Liver (tissue), 9 donors: ENCODE measurements around the gene LBHD1. TPM values are rescaled to one million over a fixed set of nuclear protein-coding genes. Genes with fewer than 3 reads are reported as not detected.

Source experiments
- DNase-seq: peaks from one replicate; pipeline ENCODE4 v3.0.0-alpha.2; 2017; ENCODE audit warnings: low spot score
- H3K27ac ChIP-seq, 2 donors: one replicate each; pipeline ENCODE4 v1.7.0; 2013; ENCODE audit warnings: inconsistent platforms in 2 of 2, low read length in 2 of 2, control low read depth in 1 of 2, low read depth in 1 of 2, mild to moderate bottlenecking in 1 of 2
- H3K27me3 ChIP-seq, 4 donors: one replicate each; pipeline versions ENCODE4 v1.6.1 to v1.7.0; 2013; ENCODE audit warnings: low read length in 3 of 4, inconsistent platforms in 1 of 4, mild to moderate bottlenecking in 1 of 4, moderate library complexity in 1 of 4; ENCODE audit not compliant: control insufficient read depth in 4 of 4, insufficient read depth in 4 of 4
- H3K36me3 ChIP-seq, 4 donors: one replicate each; pipeline versions ENCODE4 v1.6.1 to v1.7.0; 2013; ENCODE audit warnings: low read length in 3 of 4, mild to moderate bottlenecking in 3 of 4, low read depth in 1 of 4, moderate library complexity in 1 of 4; ENCODE audit not compliant: control insufficient read depth in 4 of 4, insufficient read depth in 3 of 4
- H3K4me1 ChIP-seq, 4 donors: one replicate each; pipeline versions ENCODE4 v1.6.1 to v1.7.0; 2013; ENCODE audit warnings: low read length in 3 of 4, mild to moderate bottlenecking in 3 of 4, moderate library complexity in 1 of 4; ENCODE audit not compliant: control insufficient read depth in 4 of 4, insufficient read depth in 4 of 4
- H3K4me3 ChIP-seq, 3 donors: one replicate each; pipeline versions ENCODE4 v1.6.1 to v1.7.0; 2013; ENCODE audit warnings: low read length in 3 of 3, control low read depth in 1 of 3, low read depth in 1 of 3, mild to moderate bottlenecking in 1 of 3
- H3K9ac ChIP-seq, 2 donors: one replicate each; pipeline ENCODE4 v1.7.0; 2013; ENCODE audit warnings: low read length in 2 of 2, mild to moderate bottlenecking in 2 of 2, moderate library complexity in 2 of 2, control low read depth in 1 of 2, low read depth in 1 of 2
- H3K9me3 ChIP-seq, 4 donors: one replicate each; pipeline versions ENCODE4 v1.6.1 to v1.7.0; 2013; ENCODE audit warnings: low read length in 3 of 4; ENCODE audit not compliant: control insufficient read depth in 4 of 4
- ATF3 ChIP-seq: IDR thresholded peaks from 2 replicates; pipeline ENCODE4 v1.6.1; 2016; ENCODE audit warnings: antibody characterized with exemption
- CTCF ChIP-seq: fragments of 150-350 bp; IDR thresholded peaks from 2 replicates; pipeline ENCODE4 v1.5.1; 2017; ENCODE audit warnings: improper control_type of control experiment, low read depth, low read length; ENCODE audit not compliant: missing input control
- EGR1 ChIP-seq, 2 donors: IDR thresholded peaks; 2 replicates each; pipeline ENCODE4 v1.6.1; 2016 to 2018; ENCODE audit warnings: antibody characterized with exemption in 2 of 2, low read depth in 2 of 2
- FOXA1 ChIP-seq: IDR thresholded peaks from 2 replicates; pipeline ENCODE4 v1.6.1; 2016; ENCODE audit warnings: antibody characterized with exemption
- FOXA2 ChIP-seq: IDR thresholded peaks from 2 replicates; pipeline ENCODE4 v1.6.1; 2016; ENCODE audit warnings: antibody characterized with exemption
- GABPA ChIP-seq, 2 donors: IDR thresholded peaks in 1 of 2; conservative IDR thresholded peaks in 1 of 2; 2 replicates each; pipeline ENCODE4 v1.6.1; 2016; ENCODE audit warnings: antibody characterized with exemption in 2 of 2, mild to moderate bottlenecking in 1 of 2, moderate library complexity in 1 of 2
- HNF4A ChIP-seq, 2 donors: conservative IDR thresholded peaks; 2 replicates each; pipeline ENCODE4 v1.6.1; 2016; ENCODE audit warnings: antibody characterized with exemption in 2 of 2, mild to moderate bottlenecking in 2 of 2
- HNF4G ChIP-seq: IDR thresholded peaks from 2 replicates; pipeline ENCODE4 v1.6.1; 2016; ENCODE audit warnings: antibody characterized with exemption
- JUND ChIP-seq, 2 donors: IDR thresholded peaks; 2 replicates each; pipeline ENCODE4 v1.6.1; 2016; ENCODE audit warnings: antibody characterized with exemption in 2 of 2
- MAX ChIP-seq: IDR thresholded peaks from 2 replicates; pipeline ENCODE4 v1.6.1; 2016; ENCODE audit warnings: antibody characterized with exemption
- NR2F2 ChIP-seq: IDR thresholded peaks from 2 replicates; pipeline ENCODE4 v1.6.1; 2016; ENCODE audit warnings: antibody characterized with exemption
- RAD21 ChIP-seq, 2 donors: IDR thresholded peaks; 2 replicates each; pipeline ENCODE4 v1.6.1; 2016; ENCODE audit warnings: antibody characterized with exemption in 2 of 2, mild to moderate bottlenecking in 2 of 2
- REST ChIP-seq: IDR thresholded peaks from 2 replicates; pipeline ENCODE4 v1.6.1; 2016; ENCODE audit warnings: antibody characterized with exemption, mild to moderate bottlenecking
- RXRA ChIP-seq, 2 donors: IDR thresholded peaks; 2 replicates each; pipeline ENCODE4 v1.6.1; 2017 to 2018; ENCODE audit warnings: antibody characterized with exemption in 2 of 2, mild to moderate bottlenecking in 1 of 2
- SP1 ChIP-seq: IDR thresholded peaks from 2 replicates; pipeline ENCODE4 v1.6.1; 2018; ENCODE audit warnings: antibody characterized with exemption, mild to moderate bottlenecking
- TAF1 ChIP-seq: conservative IDR thresholded peaks from 2 replicates; pipeline ENCODE4 v1.6.1; 2016; ENCODE audit warnings: antibody characterized with exemption, mild to moderate bottlenecking
- YY1 ChIP-seq: IDR thresholded peaks from 2 replicates; pipeline ENCODE4 v1.6.1; 2016; ENCODE audit warnings: antibody characterized with exemption, mild to moderate bottlenecking
- ZBTB33 ChIP-seq: IDR thresholded peaks from 2 replicates; pipeline ENCODE4 v1.6.1; 2016; ENCODE audit warnings: antibody characterized with exemption
- WGBS: extraction: QIAGEN DNeasy Blood & Tissue Kit; methylation state at CpG from one replicate; pipeline ENCODE4 v1.1.7; 2013; 5-methylcytosine and 5-hydroxymethylcytosine counted together
- polyA plus RNA-seq, 2 donors: library from polyadenylated mRNA; stranded (reverse) in 1 of 2; unstranded in 1 of 2; fragments of 200-250 nt in 1 of 2; fragments of >200 nt in 1 of 2; fragmentation: Nextera tagmentation in 1 of 2; extraction: Ambion mirVana in 1 of 2; gene quantifications; one replicate each; pipeline versions ENCODE4 v1.2.1 to v1.2.3, GENCODE V29; 2013 to 2015
- total RNA-seq, 2 donors: library from RNA; depleted of rRNA; stranded (reverse); fragments of >200 nt; gene quantifications; one replicate each; pipeline ENCODE4 v1.2.3, GENCODE V29; 2014
- donor health status: healthy.
- donor health status: healthy.
- donor health status: healthy.
- donor health status: healthy.
- donor health status: healthy.

Gene LBHD1
- total and polyA plus RNA-seq, 4 donors: 1.6 to 4.4 (median 3.4) TPM

- TF ChIP-seq HNF4A (conservative IDR thresholded peaks at IDR 0.05): no peak
These were observed 22.6 kb downstream of the LBHD1 start (continued) for GRCh38 chr11:62649486-62649885.

- Histone ChIP-seq H3K4me1 (peaks cover 6 to 44% (median 38%) of the 10 kb centered on the region in 4 donors), H3K9ac (no peak overlapping the region), H3K36me3 (peaks cover 0 to 12% (median 4%) of the 10 kb centered on the region in 4 donors), H3K27ac (no peak overlapping the region), H3K4me3 (no peak overlapping the region), H3K9me3 (no peaks in the 10 kb centered on the region), H3K27me3 (no peaks in the 10 kb centered on the region)
- whole genome bisulfite sequencing: 93% methylated on average over 11 of the region's 11 CpGs
- TF ChIP-seq FOXA2 (no peak), TAF1 (no peak), RAD21 (IDR thresholded peaks at IDR 0.05) (no peak), ZBTB33 (no peak), HNF4A (conservative IDR thresholded peaks at IDR 0.05) (no peak), EGR1 (IDR thresholded peaks at IDR 0.05; ENCODE audit: low read depth in 2 of 2) (no peak), FOXA1 (no peak), MAX (no peak)
- no peak for DNase-seq
These were observed 23.1 kb downstream of the LBHD1 start for GRCh38 chr11:62648967-62649364.

GRCh38 chr11:62648185-62648966 is 23.7 kb downstream of the LBHD1 start:
- Histone ChIP-seq H3K9ac (no peak overlapping the region), H3K4me3 (no peak overlapping the region), H3K36me3 (peaks cover 0 to 12% (median 4%) of the 10 kb centered on the region in 4 donors), H3K4me1 (peaks cover 6 to 44% (median 38%) of the 10 kb centered on the region in 4 donors), H3K9me3 (no peaks in the 10 kb centered on the region), H3K27me3 (no peaks in the 10 kb centered on the region), H3K27ac (no peak overlapping the region)
- TF ChIP-seq YY1 (no peak), HNF4G (no peak), HNF4A (conservative IDR thresholded peaks at IDR 0.05) (no peak), EGR1 (IDR thresholded peaks at IDR 0.05; ENCODE audit: low read depth in 2 of 2) (no peak), JUND (IDR thresholded peaks at IDR 0.05) (no peak), ATF3 (no peak), GABPA (IDR thresholded peaks at IDR 0.05 in 1 of 2, conservative IDR thresholded peaks at IDR 0.05 in 1 of 2) (no peak), RAD21 (IDR thresholded peaks at IDR 0.05) (no peak), FOXA2 (no peak), RXRA (IDR thresholded peaks at IDR 0.05) (no peak), MAX (no peak), CTCF (no peak), ZBTB33 (no peak), NR2F2 (no peak), FOXA1 (no peak), REST (no peak), TAF1 (no peak), SP1 (no peak)
- 96% methylated on average over 24 of the region's 24 CpGs for WGBS
- no peak for DNase-seq
